Tibial artery (tissue), 4 donors: Measurements from ENCODE around the gene RBP5.

Source experiments
- DNase-seq, 2 donors: peaks; one replicate each; pipeline ENCODE4 v3.0.0-alpha.2; 2019
- H3K27ac ChIP-seq, 2 donors: fragments of 200-600 bp; sonication (generic) in 1 of 2; 1 replicate in 1 of 2; 2 replicates in 1 of 2; pipeline ENCODE4 v1.5.1; 2018 to 2019; ENCODE audit warnings: mild to moderate bottlenecking in 1 of 2
- H3K27me3 ChIP-seq, 2 donors: fragments of 200-600 bp; sonication (generic) in 1 of 2; one replicate each; pipeline versions ENCODE4 v1.5.1 to v1.6.0; 2016 to 2019
- H3K36me3 ChIP-seq, 3 donors: fragments of 200-600 bp; sonication (generic) in 2 of 3; one replicate each; pipeline ENCODE4 v1.5.1; 2016 to 2019; ENCODE audit warnings: mild to moderate bottlenecking in 2 of 3
- H3K4me1 ChIP-seq, 4 donors: fragments of 200-600 bp; sonication (generic) in 2 of 4; 1 replicate in 3 of 4; 2 replicates in 1 of 4; pipeline ENCODE4 v1.5.1; 2016 to 2019
- H3K4me3 ChIP-seq, 2 donors: fragments of 200-600 bp; sonication (generic) in 1 of 2; 1 replicate in 1 of 2; 2 replicates in 1 of 2; pipeline ENCODE4 v1.5.1; 2018 to 2019; ENCODE audit warnings: mild to moderate bottlenecking in 2 of 2
- H3K9me3 ChIP-seq, 3 donors: fragments of 200-600 bp; sonication (generic) in 1 of 3; one replicate each; pipeline ENCODE4 v1.5.1; 2016 to 2019
- intact Hi-C: fragments of 100-400 bp; cut with DNase I; formaldehyde crosslinking; loops from one replicate; pipeline ENCODE4 v1.15.0; 2023; ENCODE audit warnings: low total_unique reads
- TF ChIP-seq, protein P1 (sequence below), 2 experiments: fragments of 200-600 bp in 1 of 2; fragments of 450-650 bp in 1 of 2; IDR thresholded peaks; one replicate each; pipeline ENCODE4 v1.5.1; 2017 to 2019; ENCODE audit warnings: antibody characterized with exemption in 2 of 2, mild to moderate bottlenecking in 1 of 2, moderate library complexity in 1 of 2

The RBP5 gene

GRCh38 chr12:7116196-7116595 is 12.5 kb downstream of the RBP5 start:
- peaks cover 0 to 9% (median 4%) of the 10 kb centered on the region in 3 donors for H3K36me3 ChIP-seq
- H3K9me3 ChIP-seq: no peaks in the 10 kb centered on the region
- TF ChIP-seq, protein P1, sequence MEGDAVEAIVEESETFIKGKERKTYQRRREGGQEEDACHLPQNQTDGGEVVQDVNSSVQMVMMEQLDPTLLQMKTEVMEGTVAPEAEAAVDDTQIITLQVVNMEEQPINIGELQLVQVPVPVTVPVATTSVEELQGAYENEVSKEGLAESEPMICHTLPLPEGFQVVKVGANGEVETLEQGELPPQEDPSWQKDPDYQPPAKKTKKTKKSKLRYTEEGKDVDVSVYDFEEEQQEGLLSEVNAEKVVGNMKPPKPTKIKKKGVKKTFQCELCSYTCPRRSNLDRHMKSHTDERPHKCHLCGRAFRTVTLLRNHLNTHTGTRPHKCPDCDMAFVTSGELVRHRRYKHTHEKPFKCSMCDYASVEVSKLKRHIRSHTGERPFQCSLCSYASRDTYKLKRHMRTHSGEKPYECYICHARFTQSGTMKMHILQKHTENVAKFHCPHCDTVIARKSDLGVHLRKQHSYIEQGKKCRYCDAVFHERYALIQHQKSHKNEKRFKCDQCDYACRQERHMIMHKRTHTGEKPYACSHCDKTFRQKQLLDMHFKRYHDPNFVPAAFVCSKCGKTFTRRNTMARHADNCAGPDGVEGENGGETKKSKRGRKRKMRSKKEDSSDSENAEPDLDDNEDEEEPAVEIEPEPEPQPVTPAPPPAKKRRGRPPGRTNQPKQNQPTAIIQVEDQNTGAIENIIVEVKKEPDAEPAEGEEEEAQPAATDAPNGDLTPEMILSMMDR (IDR thresholded peaks at IDR 0.05): no peak
- no peaks in the 10 kb centered on the region for H3K27me3 ChIP-seq
- peak in 1 of 2 donors; percentile 44 for DNase-seq
- intact Hi-C loops: loop anchor here (10.0 kb wide), 1 partner anchor 171 kb away; the partner anchor contains the start of genes C12orf57 and RNU7-1
- no peak overlapping the region for H3K4me3 ChIP-seq
- peaks cover 0 to 6% (median 0%) of the 10 kb centered on the region in 4 donors for H3K4me1 ChIP-seq
- H3K27ac ChIP-seq: no peak overlapping the region

GRCh38 chr12:7114851-7115250 is 13.8 kb downstream of the RBP5 start:
- no peaks in the 10 kb centered on the region for H3K9me3 ChIP-seq
- DNase-seq: peak; percentile 13 to 45
- intact Hi-C loops: loop anchor here (5.0 to 10.0 kb wide), 2 partner anchors 53 to 170 kb away; partner anchors contain the start of genes C12orf57, C1S and RNU7-1
- peaks cover 0 to 7% (median under 1%) of the 10 kb centered on the region in 4 donors for H3K4me1 ChIP-seq
- no peaks in the 10 kb centered on the region for H3K27me3 ChIP-seq
- no peak overlapping the region for H3K4me3 ChIP-seq
- peaks cover 0 to 9% (median 4%) of the 10 kb centered on the region in 3 donors for H3K36me3 ChIP-seq
- H3K27ac ChIP-seq: no peak overlapping the region
- TF ChIP-seq, protein P1 (IDR thresholded peaks at IDR 0.05): no peak

DNA sequence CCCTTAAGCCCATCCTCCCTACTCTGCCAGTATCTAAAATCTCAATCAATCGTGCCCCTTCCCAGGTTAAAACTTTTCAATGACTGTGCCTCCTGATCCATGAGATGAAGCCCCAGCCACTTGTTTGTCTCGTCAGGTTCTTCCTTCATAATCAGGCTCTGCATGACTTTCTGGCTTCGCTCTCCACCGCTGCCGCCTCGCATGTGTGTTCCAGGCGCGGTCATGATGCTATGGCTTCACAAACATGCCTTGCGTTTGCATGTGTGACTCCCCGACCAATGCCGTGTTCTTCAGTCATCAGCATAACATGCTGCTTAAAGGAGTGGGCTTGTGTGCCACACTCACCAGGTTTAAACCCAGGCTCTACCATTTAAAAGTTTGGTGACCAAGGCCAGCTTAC is 14.7 kb downstream of the RBP5 start:
- no peaks in the 10 kb centered on the region for H3K9me3 ChIP-seq
- no peaks in the 10 kb centered on the region for H3K27me3 ChIP-seq
- no peak overlapping the region for H3K4me3 ChIP-seq
- TF ChIP-seq, protein P1 (IDR thresholded peaks at IDR 0.05): no peak
- no peak overlapping the region for H3K27ac ChIP-seq
- H3K36me3 ChIP-seq: peaks cover 0 to 9% (median 4%) of the 10 kb centered on the region in 3 donors
- intact Hi-C loops: loop anchor here (5.0 to 10.0 kb wide), 2 partner anchors 52 to 169 kb away; partner anchors contain the start of genes C12orf57, C1S and RNU7-1
- peaks cover 0 to 16% (median 7%) of the 10 kb centered on the region in 4 donors for H3K4me1 ChIP-seq
- DNase-seq: peak; percentile 18 to 62

- Histone ChIP-seq H3K9me3 (no peaks in the 10 kb centered on the region), H3K36me3 (peaks cover 0 to 9% (median 4%) of the 10 kb centered on the region in 3 donors), H3K4me1 (peaks cover 0 to 18% (median 7%) of the 10 kb centered on the region in 4 donors), H3K27ac (no peak overlapping the region), H3K4me3 (no peak overlapping the region), H3K27me3 (no peaks in the 10 kb centered on the region)
- DNase-seq: peak; percentile 19 to 62
- intact Hi-C loops: loop anchor here (5.0 to 10.0 kb wide), 2 partner anchors 51 to 169 kb away; partner anchors contain the start of genes C12orf57, C1S and RNU7-1
- TF ChIP-seq, protein P1 (IDR thresholded peaks at IDR 0.05): peak; percentile 82 to 83
Measured at GRCh38 chr12:7113389-7113871, 15.3 kb downstream of the RBP5 start.

DNA sequence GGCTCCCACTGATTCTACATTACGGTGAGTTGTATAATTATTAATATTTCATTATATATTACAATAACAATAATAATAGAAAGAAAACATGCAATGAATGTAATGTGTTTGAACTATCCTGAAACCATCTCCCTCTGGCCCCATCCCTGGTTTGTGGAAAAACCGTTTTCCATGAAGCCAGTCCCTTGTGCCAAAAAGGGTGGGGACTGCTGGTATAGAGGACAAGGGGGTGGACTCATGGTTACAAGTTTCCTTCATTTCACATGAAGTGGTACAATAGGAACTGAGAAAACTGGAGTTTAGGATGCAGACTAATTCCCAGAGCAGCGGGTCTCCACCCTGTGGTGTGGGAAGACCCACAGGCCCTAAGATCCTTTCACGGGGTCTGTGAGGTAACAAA is 16.6 kb downstream of the RBP5 start:
- H3K36me3 ChIP-seq: peaks cover 0 to 9% (median 4%) of the 10 kb centered on the region in 3 donors
- intact Hi-C loops: loop anchor here (5.0 to 10.0 kb wide), 2 partner anchors 50 to 167 kb away; partner anchors contain the start of genes C12orf57, C1S and RNU7-1
- peaks cover 0 to 27% (median 12%) of the 10 kb centered on the region in 4 donors for H3K4me1 ChIP-seq
- no peak overlapping the region for H3K4me3 ChIP-seq
- no peaks in the 10 kb centered on the region for H3K27me3 ChIP-seq
- H3K27ac ChIP-seq: no peak overlapping the region
- no peaks in the 10 kb centered on the region for H3K9me3 ChIP-seq
- TF ChIP-seq, protein P1 (IDR thresholded peaks at IDR 0.05): no peak
- DNase-seq: peak; percentile 24 to 34
